Fibroblast of skin of scalp (primary cell): ENCODE measurements around the gene C6orf136.
"Not testable (repeated sequence)": the region's sequence is repeated elsewhere in the genome, so short reads cannot be mapped to it uniquely, and the experiment has no call there.

Experiments used
- DNase-seq: peaks from one replicate; pipeline ENCODE4 v3.0.0-alpha.2; 2013

Gene C6orf136

GRCh38 chr6:30657922-30658321, 11.0 kb downstream of the C6orf136 start:
- DNase-seq = not testable (repeated sequence)

- no peak for DNase-seq
Observed at GRCh38 chr6:30664994-30665767, 18.2 kb downstream of the C6orf136 start.

- not testable (repeated sequence) for DNase-seq
Observed at GRCh38 chr6:30666300-30666699, 19.4 kb downstream of the C6orf136 start.

GRCh38 chr6:30670760-30671527, 24.0 kb downstream of the C6orf136 start:
- no peak for DNase-seq

GRCh38 chr6:30672445-30673253, 25.7 kb downstream of the C6orf136 start, which contains the start of gene DHX16:
Gene DHX16 (minus strand): TSS chr6:30673006. CDS start chr6:30672841, 165 bp downstream.
- DNase-seq = peak; percentile 99

- DNase-seq = no peak
Observed at GRCh38 chr6:30676660-30677285, 29.8 kb downstream of the C6orf136 start.

- peak; percentile 78 for DNase-seq
Observed at GRCh38 chr6:30678964-30679726, 32.2 kb downstream of the C6orf136 start.

- DNase-seq = no peak
Observed at GRCh38 chr6:30679765-30680535, 33.0 kb downstream of the C6orf136 start.

DNA sequence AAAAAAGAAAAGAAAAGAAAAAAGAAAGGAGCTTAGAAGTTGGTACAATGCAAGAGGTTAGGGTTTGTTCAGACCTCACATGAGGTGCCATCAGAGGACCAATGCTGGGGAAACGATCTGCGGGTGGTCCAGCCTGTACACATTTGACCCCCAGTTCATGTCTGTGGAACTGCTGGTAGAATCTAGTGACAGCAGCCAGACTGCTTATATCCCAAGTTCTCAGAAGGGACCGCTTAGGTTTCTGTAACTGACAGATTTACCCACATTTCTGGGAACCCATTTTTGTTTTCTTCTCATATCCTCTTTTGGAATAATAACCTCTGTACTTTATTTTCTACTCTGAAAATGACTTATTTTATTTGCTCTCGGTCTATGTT, 34.8 kb downstream of the C6orf136 start:
- no peak for DNase-seq

DNA sequence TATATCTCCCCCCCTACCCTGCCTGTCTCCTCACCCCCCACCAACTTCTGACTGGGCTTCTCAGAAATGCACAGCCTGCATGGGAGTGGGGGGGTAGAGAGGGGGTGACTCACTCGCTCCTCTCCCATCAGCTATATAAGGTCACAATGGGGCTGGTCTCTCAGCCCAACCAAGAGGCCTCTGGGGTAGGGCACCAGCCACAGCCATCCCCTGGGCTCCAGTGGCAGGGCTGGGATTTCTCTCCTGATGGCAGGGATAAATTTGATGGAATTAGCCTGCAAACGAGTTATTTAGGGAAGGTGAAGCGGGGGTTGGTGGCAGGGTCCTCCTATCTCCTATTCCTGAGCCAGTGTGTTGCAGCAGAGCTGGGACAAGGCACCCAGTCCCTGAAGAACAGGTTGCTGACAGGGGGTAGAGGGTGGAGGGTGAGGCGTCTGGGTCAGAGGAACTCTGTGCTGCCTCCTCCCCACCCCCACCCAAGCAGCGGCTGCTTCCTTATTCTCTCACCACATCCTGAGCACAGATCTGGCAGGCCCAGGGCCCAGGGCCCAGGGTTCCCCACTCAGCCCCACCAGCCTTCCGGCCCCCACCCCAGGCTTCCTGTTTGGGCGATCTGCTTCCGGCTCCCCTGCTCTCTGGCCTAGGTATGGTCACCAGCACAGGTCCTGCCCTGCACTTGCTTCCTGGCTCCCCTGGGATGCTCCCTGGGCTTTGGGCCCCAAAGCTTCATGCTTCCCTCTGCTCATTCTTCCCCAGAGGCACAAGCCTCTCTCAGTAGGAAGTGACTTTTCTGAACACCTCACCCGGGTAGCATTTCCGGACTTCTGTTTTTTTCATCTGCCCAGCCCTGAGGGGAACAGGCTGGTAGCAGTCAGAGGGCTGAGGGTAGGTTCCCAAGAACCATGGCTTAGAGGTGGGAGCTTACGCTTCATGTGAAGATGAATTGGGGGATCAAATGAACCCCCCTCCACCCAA, 35.5 kb downstream of the C6orf136 start:
- peak; percentile 97 for DNase-seq

- no peak for DNase-seq
Observed at GRCh38 chr6:30683183-30683979, 36.4 kb downstream of the C6orf136 start.

- DNase-seq = no peak
Observed at GRCh38 chr6:30683980-30684338, 37.0 kb downstream of the C6orf136 start.

DNA sequence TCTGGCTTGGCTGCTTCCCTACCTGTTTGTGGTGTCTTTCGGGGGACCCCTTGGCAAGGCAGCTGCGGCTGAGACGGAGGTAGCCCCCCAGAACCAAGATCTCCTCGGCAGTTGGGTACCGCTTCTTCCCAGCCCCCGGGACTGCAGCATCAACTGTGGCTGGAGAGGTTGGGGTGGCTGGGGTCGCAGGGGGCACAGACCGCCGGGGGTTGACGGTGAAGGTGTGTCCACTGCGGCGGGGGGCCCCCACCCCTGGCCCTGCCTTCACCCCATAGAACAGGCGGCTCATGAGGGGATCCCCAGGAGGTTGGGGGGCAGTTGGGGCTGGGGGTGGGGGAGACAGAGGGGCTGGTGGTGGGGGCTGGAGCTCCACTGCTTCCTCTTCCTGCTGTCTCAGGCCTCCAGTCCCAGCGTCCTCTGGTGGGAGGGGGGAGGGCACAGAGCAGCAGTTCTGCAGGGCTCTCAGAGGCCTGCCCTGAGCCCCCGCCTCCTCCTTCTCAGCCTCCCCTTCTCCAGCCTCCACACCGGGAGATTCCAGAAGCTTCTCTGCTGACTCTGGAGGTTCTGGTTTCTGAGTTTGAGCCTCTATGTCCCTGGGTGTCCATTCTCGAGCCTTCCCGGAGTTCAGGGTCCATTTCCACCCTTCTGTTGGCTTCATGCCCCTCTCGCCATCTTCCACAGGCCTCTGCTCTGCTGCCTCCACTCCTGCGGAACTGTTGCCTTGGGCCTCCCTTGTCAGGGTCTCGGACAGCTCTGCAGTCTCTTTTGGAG, 37.6 kb downstream of the C6orf136 start:
- peak; percentile 67 for DNase-seq

- peak; percentile 35 for DNase-seq
Observed at GRCh38 chr6:30685157-30686008, 38.5 kb downstream of the C6orf136 start.

DNA sequence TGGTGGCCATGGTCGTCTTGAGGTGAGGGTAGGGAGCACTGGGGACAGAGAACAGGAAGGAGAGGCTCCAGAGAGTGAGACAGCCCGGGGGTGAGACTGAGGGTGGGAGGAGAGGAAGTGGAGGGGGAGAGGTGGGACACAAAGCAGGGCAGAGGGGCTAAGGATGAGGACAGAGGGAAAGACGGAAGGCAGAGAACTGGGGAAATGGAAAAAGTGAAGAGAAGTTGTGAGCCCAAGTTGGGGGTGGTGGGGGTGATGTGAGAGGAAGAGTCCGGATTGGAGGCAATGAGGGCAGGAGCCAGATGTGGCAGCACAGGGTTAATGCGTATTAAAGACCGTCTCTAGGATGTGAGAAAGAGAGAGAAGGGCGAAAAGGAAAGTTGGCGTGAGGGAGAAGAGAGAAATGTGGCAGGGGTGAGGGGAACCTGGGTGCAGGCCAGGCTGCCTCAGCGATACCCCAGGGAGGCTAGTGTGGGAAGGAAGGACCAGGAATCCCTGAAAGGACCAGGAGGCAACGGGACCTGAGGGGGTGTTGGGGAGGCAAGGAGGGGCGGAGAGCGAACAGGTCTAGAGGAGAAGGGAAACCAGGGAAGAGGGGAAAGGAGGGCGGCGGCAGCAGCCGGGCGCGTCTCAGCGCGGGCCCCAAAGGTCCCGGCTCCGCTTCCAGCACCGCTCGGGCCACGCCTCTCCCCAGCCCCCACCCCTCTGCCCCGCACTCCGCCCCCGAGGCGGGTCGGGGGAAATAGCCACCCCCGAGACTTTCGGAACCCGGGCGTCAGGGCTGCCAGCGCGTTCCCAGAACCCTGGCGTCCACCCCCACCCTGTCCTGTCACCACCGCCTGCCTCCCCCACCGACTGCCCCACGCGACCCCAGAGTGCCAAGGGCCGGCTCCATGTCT, 39.3 kb downstream of the C6orf136 start, which contains the start of gene PPP1R18:
TSS of gene PPP1R18 (minus strand) at position 637 of the 899 bp plus-strand sequence. CDS start at position 10, 627 bp downstream.
- peak; percentile 81 for DNase-seq
